ENCODE measurements around the gene SLC43A3. TPM values are rescaled to one million over a fixed set of nuclear protein-coding genes. Genes with fewer than 3 reads are reported as not detected.
A peak's percentile ranks its signal among the peaks of the same experiment; 100 is the strongest.

Gene SLC43A3
- total and polyA plus RNA-seq, 9 of the 15 experiments (the other 6 are each of a cell fraction or from before 2014, with no cell fraction given): 63.7 to 281 (median 139) TPM

DNA sequence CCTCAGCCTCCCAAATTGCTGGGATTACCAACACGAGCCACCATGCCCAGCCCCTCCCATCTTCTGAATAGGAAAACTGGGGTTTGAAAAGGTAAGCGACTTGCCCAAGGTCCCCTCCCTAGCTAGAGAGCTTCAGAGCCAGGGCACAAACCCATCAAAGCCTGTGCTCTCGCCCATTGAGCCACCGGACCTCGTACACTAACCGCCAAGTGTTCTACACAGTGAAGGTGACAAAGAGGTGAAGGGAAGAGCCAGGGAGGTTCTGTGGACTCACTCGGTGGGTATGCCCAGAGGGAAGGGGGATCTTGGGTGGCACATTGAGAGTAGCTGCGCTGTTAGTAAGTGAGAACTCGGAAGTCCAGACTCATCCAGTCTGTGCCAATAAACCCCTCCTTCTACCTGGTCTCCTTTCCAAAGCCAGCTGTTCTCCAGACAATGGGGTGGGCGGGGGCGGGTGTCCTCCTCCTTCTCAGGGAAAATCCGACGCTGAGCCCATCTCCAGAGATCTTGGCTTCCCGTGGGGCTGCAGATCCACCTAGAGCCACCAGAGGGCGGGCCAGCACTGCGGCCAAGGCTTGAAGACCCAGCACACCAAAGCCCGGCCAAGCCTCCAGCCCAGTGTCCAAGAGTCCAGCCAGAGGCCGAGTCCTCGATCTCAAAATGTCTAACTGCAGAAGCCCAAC lies 30.2 kb upstream of the SLC43A3 start (continued):
- TF ChIP-seq, protein P1, sequence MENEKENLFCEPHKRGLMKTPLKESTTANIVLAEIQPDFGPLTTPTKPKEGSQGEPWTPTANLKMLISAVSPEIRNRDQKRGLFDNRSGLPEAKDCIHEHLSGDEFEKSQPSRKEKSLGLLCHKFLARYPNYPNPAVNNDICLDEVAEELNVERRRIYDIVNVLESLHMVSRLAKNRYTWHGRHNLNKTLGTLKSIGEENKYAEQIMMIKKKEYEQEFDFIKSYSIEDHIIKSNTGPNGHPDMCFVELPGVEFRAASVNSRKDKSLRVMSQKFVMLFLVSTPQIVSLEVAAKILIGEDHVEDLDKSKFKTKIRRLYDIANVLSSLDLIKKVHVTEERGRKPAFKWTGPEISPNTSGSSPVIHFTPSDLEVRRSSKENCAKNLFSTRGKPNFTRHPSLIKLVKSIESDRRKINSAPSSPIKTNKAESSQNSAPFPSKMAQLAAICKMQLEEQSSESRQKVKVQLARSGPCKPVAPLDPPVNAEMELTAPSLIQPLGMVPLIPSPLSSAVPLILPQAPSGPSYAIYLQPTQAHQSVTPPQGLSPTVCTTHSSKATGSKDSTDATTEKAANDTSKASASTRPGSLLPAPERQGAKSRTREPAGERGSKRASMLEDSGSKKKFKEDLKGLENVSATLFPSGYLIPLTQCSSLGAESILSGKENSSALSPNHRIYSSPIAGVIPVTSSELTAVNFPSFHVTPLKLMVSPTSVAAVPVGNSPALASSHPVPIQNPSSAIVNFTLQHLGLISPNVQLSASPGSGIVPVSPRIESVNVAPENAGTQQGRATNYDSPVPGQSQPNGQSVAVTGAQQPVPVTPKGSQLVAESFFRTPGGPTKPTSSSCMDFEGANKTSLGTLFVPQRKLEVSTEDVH (IDR thresholded peaks at IDR 0.05; ENCODE audit: low read depth, partially characterized antibody): no peak
- TF ChIP-seq CCNT2 (IDR thresholded peaks at IDR 0.05; ENCODE audit: borderline replicate concordance, extremely low read depth, insufficient read length, low read depth, low read length): no peak
- no peak for TF ChIP-seq NFYB (IDR thresholded peaks at IDR 0.05; ENCODE audit: extremely low read depth, insufficient read length)
- TF ChIP-seq BRCA1 (IDR thresholded peaks at IDR 0.05): no peak
- TF ChIP-seq BRCA1 (CRISPR knock-in tag; IDR thresholded peaks at IDR 0.05): no peak
- TF ChIP-seq FOXP1 (CRISPR knock-in tag; IDR thresholded peaks at IDR 0.05): no peak
- 0 out of 2 replicates have a peak, but pooled peaks have one; percentile 28 for TF ChIP-seq ZBTB7A (IDR thresholded peaks at IDR 0.05; ENCODE audit: borderline replicate concordance, control insufficient read depth, low read depth, low read length)
- no peak for TF ChIP-seq ZNF165 (CRISPR knock-in tag; IDR thresholded peaks at IDR 0.05; ENCODE audit: borderline replicate concordance)
- TF ChIP-seq HOMEZ (CRISPR knock-in tag; IDR thresholded peaks at IDR 0.05): no peak
- TF ChIP-seq EP400 (IDR thresholded peaks at IDR 0.05): no peak
- no peak for TF ChIP-seq IFI16 (CRISPR knock-in tag; IDR thresholded peaks at IDR 0.05)
- no peak for TF ChIP-seq MGA (IDR thresholded peaks at IDR 0.05)

Data from K562 (cell line).